IMR-90 (cell line): ENCODE measurements around the gene PAGE2B. TPM values are rescaled to one million over a fixed set of nuclear protein-coding genes. Genes with fewer than 3 reads are reported as not detected.

Source experiments
- ATAC-seq: fragments of 200-7000 bp; cut with Tn5 transposase; 2 replicates; pipeline ENCODE4 v1.9.1; 2020; ENCODE audit warnings: low read depth, mild to moderate bottlenecking, moderate library complexity
- BruUV-seq: library from RNA; stranded (reverse); fragments of 400-500 nt; replicated peaks from 2 replicates; lab custom pipeline; 2021; lab: Mats Ljungman, UMichigan
- CTCF ChIA-PET: fragments of 300-600 bp; formaldehyde crosslinking; extraction: SDS; loops from one replicate; lab custom pipeline; 2021; ENCODE audit warnings: antibody characterized with exemption; lab: Yijun Ruan, JAX
- POLR2A ChIA-PET: fragments of 300-600 bp; sonication (Branson Sonifier 250); formaldehyde crosslinking; loops from one replicate; lab custom pipeline; 2022; ENCODE audit warnings: antibody characterized with exemption; ENCODE audit not compliant: unreplicated experiment; lab: Charles Lee
- DNase-seq: peaks from one replicate; pipeline ENCODE4 v3.0.0; 2013
- H2AFZ ChIP-seq: replicated peaks from 2 replicates; pipeline ENCODE3; 2013; ENCODE audit warnings: low read length, mild to moderate bottlenecking; ENCODE audit not compliant: poor library complexity
- H2AK5ac ChIP-seq: 2 replicates; pipeline ENCODE4 v1.6.1; 2013; ENCODE audit warnings: low read depth, low read length, inconsistent platforms
- H2AK9ac ChIP-seq: replicated peaks from 2 replicates; pipeline ENCODE3; 2013; ENCODE audit warnings: mild to moderate bottlenecking, low read depth, low read length, moderate library complexity; ENCODE audit not compliant: poor library complexity
- H2BK120ac ChIP-seq: 2 replicates; pipeline ENCODE4 v1.6.1; 2013; ENCODE audit warnings: low read depth, low read length, inconsistent platforms
- H2BK15ac ChIP-seq: 3 replicates; pipeline ENCODE4 v1.6.1; 2013; ENCODE audit warnings: low read depth, low read length, inconsistent platforms
- H2BK20ac ChIP-seq: 2 replicates; pipeline ENCODE4 v1.6.1; 2013; ENCODE audit warnings: low read depth, mild to moderate bottlenecking, inconsistent platforms, low read length, moderate library complexity
- H2BK5ac ChIP-seq: 2 replicates; pipeline ENCODE4 v1.6.1; 2013; ENCODE audit warnings: mild to moderate bottlenecking, low read depth, low read length, inconsistent platforms; ENCODE audit not compliant: poor library complexity, severe bottlenecking
- H3K14ac ChIP-seq: replicated peaks from 2 replicates; pipeline ENCODE4 v1.6.1; 2013; ENCODE audit warnings: low read depth, low read length, inconsistent platforms
- H3K18ac ChIP-seq: 2 replicates; pipeline ENCODE4 v1.6.1; 2013; ENCODE audit warnings: low read depth, low read length, control low read depth
- H3K23ac ChIP-seq: 2 replicates; pipeline ENCODE4 v1.6.1; 2013; ENCODE audit warnings: low read depth, low read length, inconsistent platforms
- H3K27ac ChIP-seq: 2 replicates; pipeline ENCODE4 v1.5.1; 2013; ENCODE audit warnings: mild to moderate bottlenecking, control low read depth, low read length; ENCODE audit not compliant: insufficient read depth
- H3K27me3 ChIP-seq: 2 replicates; pipeline ENCODE4 v1.6.1; 2013; ENCODE audit warnings: low read length; ENCODE audit not compliant: control insufficient read depth, insufficient read depth
- H3K36me3 ChIP-seq: 2 replicates; pipeline ENCODE4 v1.6.1; 2013; ENCODE audit warnings: low read length, mixed read lengths; ENCODE audit not compliant: control insufficient read depth, insufficient read depth
- H3K4ac ChIP-seq: 2 replicates; pipeline ENCODE4 v1.6.1; 2013; ENCODE audit warnings: low read depth, low read length, inconsistent platforms
- H3K4me1 ChIP-seq: 2 replicates; pipeline ENCODE4 v1.6.1; 2013; ENCODE audit warnings: low read length, mixed read lengths; ENCODE audit not compliant: control insufficient read depth, insufficient read depth
- H3K4me2 ChIP-seq: 2 replicates; pipeline ENCODE4 v1.6.1; 2013; ENCODE audit warnings: low read depth, mild to moderate bottlenecking, control low read depth, low read length, moderate library complexity
- H3K4me3 ChIP-seq: 2 replicates; pipeline ENCODE4 v1.5.1; 2013; ENCODE audit warnings: low read depth, mild to moderate bottlenecking, control low read depth, low read length, moderate library complexity; ENCODE audit not compliant: insufficient read depth
- H3K56ac ChIP-seq: 2 replicates; pipeline ENCODE4 v1.6.1; 2013; ENCODE audit warnings: low read length, inconsistent platforms; ENCODE audit not compliant: insufficient read depth; ENCODE audit errors: extremely low read depth
- H3K79me1 ChIP-seq, 2 experiments: 2 replicates each; pipeline ENCODE4 v1.6.1; 2013; ENCODE audit warnings: low read length in 2 of 2, inconsistent platforms in 1 of 2, low read depth in 1 of 2
- H3K9ac ChIP-seq: 2 replicates; pipeline ENCODE4 v1.6.1; 2013; ENCODE audit warnings: low read depth, low read length, control low read depth
- H3K9me1 ChIP-seq: 2 replicates; pipeline ENCODE4 v1.6.1; 2013; ENCODE audit warnings: low read length, inconsistent platforms; ENCODE audit not compliant: insufficient read depth
- H3K9me3 ChIP-seq: 2 replicates; pipeline ENCODE4 v1.6.1; 2013; ENCODE audit warnings: low read length; ENCODE audit not compliant: control insufficient read depth, insufficient read depth
- H4K20me1 ChIP-seq: 2 replicates; pipeline ENCODE4 v1.6.1; 2013; ENCODE audit warnings: low read length, inconsistent platforms; ENCODE audit not compliant: insufficient read depth
- H4K5ac ChIP-seq: 2 replicates; pipeline ENCODE4 v1.6.1; 2013; ENCODE audit warnings: mild to moderate bottlenecking, low read depth, low read length, control low read depth
- H4K8ac ChIP-seq, 2 experiments: 2 replicates each; pipeline ENCODE4 v1.6.1; 2013; ENCODE audit warnings: low read depth in 2 of 2, low read length in 2 of 2, control low read depth in 1 of 2, inconsistent platforms in 1 of 2
- H4K91ac ChIP-seq: 2 replicates; pipeline ENCODE4 v1.6.1; 2013; ENCODE audit warnings: low read depth, low read length, inconsistent platforms; ENCODE audit not compliant: insufficient read depth
- BHLHE40 ChIP-seq: fragments of 150-350 bp; IDR thresholded peaks from 2 replicates; pipeline ENCODE4 v1.6.1; 2016; ENCODE audit warnings: mild to moderate bottlenecking, low read depth, low read length
- CEBPB ChIP-seq: IDR thresholded peaks from 2 replicates; pipeline ENCODE4 v1.6.1; 2012; ENCODE audit warnings: low read depth, low read length, improper control_type of control experiment
- CHD1 ChIP-seq: IDR thresholded peaks from 2 replicates; pipeline ENCODE4 v1.6.1; 2012; ENCODE audit warnings: low read depth, low read length, improper control_type of control experiment
- FOS ChIP-seq: fragments of 150-350 bp; IDR thresholded peaks from 2 replicates; pipeline ENCODE4 v1.6.1; 2016; ENCODE audit warnings: low read depth, low read length
- MAFK ChIP-seq: IDR thresholded peaks from 2 replicates; pipeline ENCODE4 v1.6.1; 2012; ENCODE audit warnings: low read depth, low read length, improper control_type of control experiment
- MAZ ChIP-seq: IDR thresholded peaks from 2 replicates; pipeline ENCODE4 v1.6.1; 2012; ENCODE audit warnings: low read depth, mild to moderate bottlenecking, low read length, improper control_type of control experiment, moderate library complexity, borderline replicate concordance
- MXI1 ChIP-seq: IDR thresholded peaks from 2 replicates; pipeline ENCODE4 v1.6.1; 2012; ENCODE audit warnings: low read depth, mild to moderate bottlenecking, low read length, moderate library complexity, borderline replicate concordance
- NFE2L2 ChIP-seq: fragments of 150-350 bp; IDR thresholded peaks from 2 replicates; pipeline ENCODE4 v1.6.1; 2016; ENCODE audit warnings: low read depth, mild to moderate bottlenecking, low read length
- POLR2A ChIP-seq: IDR thresholded peaks from 2 replicates; pipeline ENCODE4 v1.6.1; 2012; ENCODE audit warnings: mild to moderate bottlenecking, low read depth, low read length
- RAD21 ChIP-seq: IDR thresholded peaks from 2 replicates; pipeline ENCODE4 v1.6.1; 2012; ENCODE audit warnings: low read length, improper control_type of control experiment
- RCOR1 ChIP-seq: IDR thresholded peaks from 2 replicates; pipeline ENCODE4 v1.6.1; 2012; ENCODE audit warnings: mild to moderate bottlenecking, low read length, improper control_type of control experiment; ENCODE audit not compliant: insufficient replicate concordance
- RFX5 ChIP-seq: IDR thresholded peaks from 2 replicates; pipeline ENCODE4 v1.8.0; 2012; ENCODE audit warnings: low read depth, mild to moderate bottlenecking, low read length, moderate library complexity
- SMC3 ChIP-seq: fragments of 150-350 bp; IDR thresholded peaks from 2 replicates; pipeline ENCODE4 v1.6.1; 2016; ENCODE audit warnings: low read depth, mild to moderate bottlenecking, antibody characterized with exemption, low read length, moderate library complexity
- USF2 ChIP-seq: fragments of 150-350 bp; IDR thresholded peaks from 2 replicates; pipeline ENCODE4 v1.6.1; 2017; ENCODE audit warnings: mild to moderate bottlenecking, antibody characterized with exemption, low read length, low read depth
- WGBS, 2 experiments: methylation state at CpG; one replicate each; pipeline versions ENCODE4 v1.1.5 to v1.1.7; 2013; ENCODE audit warnings: missing lambda C conversion rate in 2 of 2; ENCODE audit not compliant: insufficient read length in 1 of 2; ENCODE audit errors: extremely low coverage in 2 of 2; 5-methylcytosine and 5-hydroxymethylcytosine counted together
- dilution Hi-C: fragments of 300-500 bp; cut with HindIII; formaldehyde crosslinking; loops from one replicate; pipeline ENCODE4 v1.14.3; 2018; ENCODE audit warnings: low sequenced_read_pairs; ENCODE audit not compliant: unreplicated experiment
- in situ Hi-C: fragments of 300-500 bp; cut with MboI; formaldehyde crosslinking; loops from 3 replicates; pipeline ENCODE4 v1.14.3; 2019; ENCODE audit warnings: low sequenced_read_pairs, inconsistent platforms, mixed read lengths
- intact Hi-C: fragments of 100-400 bp; cut with micrococcal nuclease; formaldehyde crosslinking; loops from 2 replicates; pipeline ENCODE4 v1.10.0; 2022
- polyA plus RNA-seq, 3 experiments: library from polyadenylated mRNA; depleted of rRNA; stranded (reverse); fragments of >200 nt; gene quantifications; 2 replicates each; pipeline ENCODE4 v1.2.3, GENCODE V29; 2012; ENCODE audit warnings: low replicate concordance in 1 of 3
- total RNA-seq: library from RNA; depleted of rRNA; stranded (reverse); fragments of >200 nt; gene quantifications from 2 replicates; pipeline ENCODE4 v1.2.3, GENCODE V29; 2012
- TF ChIP-seq, protein P1 (sequence below): fragments of 150-350 bp; IDR thresholded peaks from 2 replicates; pipeline ENCODE4 v1.6.1; 2016; ENCODE audit warnings: low read depth, mild to moderate bottlenecking, low read length, moderate library complexity, borderline replicate concordance
- TF ChIP-seq, protein P2 (sequence below): conservative IDR thresholded peaks from 2 replicates; pipeline ENCODE4 v1.5.1; 2012; ENCODE audit warnings: mild to moderate bottlenecking, low read depth, low read length, improper control_type of control experiment

PAGE2B gene
- total and polyA plus RNA-seq, 2 of the 4 experiments (the other 2 are of a cell fraction), result not detected

DNA sequence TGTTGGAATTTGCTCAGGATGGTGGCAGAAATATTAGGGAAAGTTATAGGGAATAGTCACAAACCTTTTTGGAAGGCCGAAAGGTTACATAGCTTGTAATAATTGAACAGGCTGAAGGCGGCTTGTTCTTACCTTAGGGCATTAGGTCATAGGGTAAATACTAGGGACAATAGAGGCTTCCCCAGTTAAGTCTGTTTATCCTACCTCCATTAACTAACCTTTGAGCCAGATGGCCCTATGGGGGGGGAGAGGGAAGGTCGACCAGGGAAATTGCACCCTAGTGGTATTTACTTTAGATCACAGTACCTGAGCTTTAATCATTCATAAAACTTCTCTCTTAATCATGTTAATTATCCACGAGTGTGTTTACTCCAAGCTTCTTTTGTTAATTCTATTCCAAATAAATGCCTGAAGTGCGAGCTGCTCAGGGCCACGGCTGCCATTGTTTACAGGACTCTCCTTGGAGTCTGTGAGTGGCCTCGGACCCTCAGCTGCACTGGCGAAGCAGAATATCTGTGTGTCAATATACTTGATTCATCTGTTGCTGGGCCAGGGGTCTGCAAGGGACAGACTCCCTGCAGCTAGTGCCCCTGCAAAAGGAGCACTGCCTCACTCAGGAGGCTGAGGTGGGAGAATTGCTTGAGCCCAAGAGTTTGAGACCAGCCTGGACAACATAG lies 36.9 kb downstream of the PAGE2B start:
- ChIA-PET POLR2A (no interaction called here), CTCF (no interaction called here)
- Histone ChIP-seq H4K8ac (no peak overlapping the region), H4K91ac (no peak overlapping the region), H3K4me2 (no peak overlapping the region), H2AK5ac (no peak overlapping the region), H3K9me1 (no peaks in the 10 kb centered on the region), H2BK5ac (no peak overlapping the region), H3K18ac (no peak overlapping the region), H2BK120ac (no peak overlapping the region), H3K79me1 (no peaks in the 10 kb centered on the region), H2AFZ (no peak overlapping the region), H3K14ac (no peak overlapping the region), H3K56ac (no peak overlapping the region), H2BK15ac (no peak overlapping the region), H3K36me3 (no peaks in the 10 kb centered on the region), H3K4me1 (no peaks in the 10 kb centered on the region), H3K23ac (no peak overlapping the region), H3K9ac (no peak overlapping the region), H3K4ac (no peak overlapping the region), H4K20me1 (no peaks in the 10 kb centered on the region), H3K27me3 (peaks cover 3% of the 10 kb centered on the region), H3K9me3 (no peaks in the 10 kb centered on the region), H2BK20ac (no peak overlapping the region), H3K27ac (no peak overlapping the region), H2AK9ac (no peak overlapping the region), H4K5ac (no peak overlapping the region), H3K4me3 (no peak overlapping the region)
- ATAC-seq (no peak), DNase-seq (no peak)
- dilution Hi-C loops (no loop called here), in situ Hi-C loops (no loop called here), intact Hi-C loops (no loop called here)
- BruUV-seq, result no TSS peak
- TF ChIP-seq, protein P1, sequence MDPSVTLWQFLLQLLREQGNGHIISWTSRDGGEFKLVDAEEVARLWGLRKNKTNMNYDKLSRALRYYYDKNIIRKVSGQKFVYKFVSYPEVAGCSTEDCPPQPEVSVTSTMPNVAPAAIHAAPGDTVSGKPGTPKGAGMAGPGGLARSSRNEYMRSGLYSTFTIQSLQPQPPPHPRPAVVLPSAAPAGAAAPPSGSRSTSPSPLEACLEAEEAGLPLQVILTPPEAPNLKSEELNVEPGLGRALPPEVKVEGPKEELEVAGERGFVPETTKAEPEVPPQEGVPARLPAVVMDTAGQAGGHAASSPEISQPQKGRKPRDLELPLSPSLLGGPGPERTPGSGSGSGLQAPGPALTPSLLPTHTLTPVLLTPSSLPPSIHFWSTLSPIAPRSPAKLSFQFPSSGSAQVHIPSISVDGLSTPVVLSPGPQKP, result no peak
- TF ChIP-seq, protein P2, sequence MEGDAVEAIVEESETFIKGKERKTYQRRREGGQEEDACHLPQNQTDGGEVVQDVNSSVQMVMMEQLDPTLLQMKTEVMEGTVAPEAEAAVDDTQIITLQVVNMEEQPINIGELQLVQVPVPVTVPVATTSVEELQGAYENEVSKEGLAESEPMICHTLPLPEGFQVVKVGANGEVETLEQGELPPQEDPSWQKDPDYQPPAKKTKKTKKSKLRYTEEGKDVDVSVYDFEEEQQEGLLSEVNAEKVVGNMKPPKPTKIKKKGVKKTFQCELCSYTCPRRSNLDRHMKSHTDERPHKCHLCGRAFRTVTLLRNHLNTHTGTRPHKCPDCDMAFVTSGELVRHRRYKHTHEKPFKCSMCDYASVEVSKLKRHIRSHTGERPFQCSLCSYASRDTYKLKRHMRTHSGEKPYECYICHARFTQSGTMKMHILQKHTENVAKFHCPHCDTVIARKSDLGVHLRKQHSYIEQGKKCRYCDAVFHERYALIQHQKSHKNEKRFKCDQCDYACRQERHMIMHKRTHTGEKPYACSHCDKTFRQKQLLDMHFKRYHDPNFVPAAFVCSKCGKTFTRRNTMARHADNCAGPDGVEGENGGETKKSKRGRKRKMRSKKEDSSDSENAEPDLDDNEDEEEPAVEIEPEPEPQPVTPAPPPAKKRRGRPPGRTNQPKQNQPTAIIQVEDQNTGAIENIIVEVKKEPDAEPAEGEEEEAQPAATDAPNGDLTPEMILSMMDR, result no peak
- TF ChIP-seq BHLHE40 (no peak), MXI1 (no peak), RCOR1 (no peak), USF2 (no peak), MAZ (no peak), MAFK (no peak), POLR2A (no peak), CHD1 (no peak), SMC3 (no peak), FOS (no peak), RAD21 (no peak), RFX5 (no peak), NFE2L2 (no peak), CEBPB (no peak)
- no CpG with 5 or more reads among the region's 8 CpGs for WGBS, 2 experiments
